SKM-1 (cell line): ENCODE results near the gene TPO.
"Not testable (repeated sequence)": the region's sequence is repeated elsewhere in the genome, so short reads cannot be mapped to it uniquely, and the experiment has no call there.

ENCODE experiments used
- DNase-seq: peaks from one replicate; lab custom pipeline; 2025; ENCODE audit not compliant: unreplicated experiment; lab: John Stamatoyannopoulos, UW

TPO gene

GRCh38 chr2:1577846-1578245 is 164.6 kb downstream of the TPO start:
- no peak for DNase-seq

DNA sequence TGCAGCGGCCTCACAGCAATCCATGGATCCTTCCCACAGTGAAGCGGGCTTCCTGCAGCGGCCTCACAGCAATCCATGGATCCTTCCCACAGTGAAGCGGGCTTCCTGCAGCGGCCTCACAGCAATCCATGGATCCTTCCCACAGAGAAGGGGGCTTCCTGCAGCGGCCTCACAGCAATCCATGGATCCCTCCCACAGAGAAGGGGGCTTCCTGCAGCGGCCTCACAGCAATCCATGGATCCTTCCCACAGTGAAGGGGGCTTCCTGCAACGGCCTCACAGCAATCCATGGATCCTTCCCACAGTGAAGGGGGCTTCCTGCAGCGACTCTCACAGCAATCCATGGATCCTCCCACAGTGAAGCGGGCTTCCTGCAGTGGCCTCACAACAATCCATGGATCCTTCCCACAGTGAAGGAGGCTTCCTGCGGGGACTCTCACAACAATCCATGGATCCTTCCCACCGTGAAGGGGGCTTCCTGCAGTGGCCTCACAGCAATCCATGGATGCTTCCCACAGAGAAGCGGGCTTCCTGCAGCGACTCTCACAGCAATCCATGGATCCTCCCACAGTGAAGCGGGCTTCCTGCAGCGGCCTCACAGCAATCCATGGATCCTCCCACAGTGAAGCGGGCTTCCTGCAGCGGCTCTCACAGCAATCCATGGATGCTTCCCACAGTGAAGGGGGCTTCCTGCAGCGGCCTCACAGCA is 168.1 kb downstream of the TPO start:
- DNase-seq, result not testable (repeated sequence)

DNA sequence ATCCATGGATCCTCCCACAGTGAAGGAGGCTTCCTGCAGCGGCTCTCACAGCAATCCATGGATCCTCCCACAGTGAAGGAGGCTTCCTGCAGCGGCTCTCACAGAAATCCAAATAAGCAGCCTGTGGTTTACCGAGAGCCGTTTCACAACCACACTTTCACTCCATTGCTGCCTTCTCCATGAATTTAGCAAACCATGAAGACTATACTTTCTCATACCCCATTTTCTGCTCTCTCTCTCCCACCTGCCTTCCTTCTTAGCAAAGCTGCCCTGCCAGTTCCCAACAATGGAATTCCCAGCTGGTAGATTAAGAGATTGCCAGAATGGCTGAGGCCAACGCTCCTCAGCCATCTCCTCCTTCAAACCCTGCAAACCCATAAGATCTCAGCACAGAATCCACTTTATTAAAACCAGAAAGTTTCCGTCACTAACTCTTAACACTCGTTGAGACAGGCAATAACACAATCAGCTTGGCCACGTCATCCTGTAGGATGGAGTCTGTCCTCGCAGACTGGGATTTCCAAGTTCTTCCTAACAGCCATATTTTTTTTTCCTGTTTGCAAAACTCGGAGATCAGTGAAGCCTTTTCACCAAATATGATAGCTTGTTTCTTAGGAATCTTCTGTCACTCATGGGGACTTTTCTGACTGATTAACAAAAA is 168.8 kb downstream of the TPO start:
- no peak for DNase-seq

DNA sequence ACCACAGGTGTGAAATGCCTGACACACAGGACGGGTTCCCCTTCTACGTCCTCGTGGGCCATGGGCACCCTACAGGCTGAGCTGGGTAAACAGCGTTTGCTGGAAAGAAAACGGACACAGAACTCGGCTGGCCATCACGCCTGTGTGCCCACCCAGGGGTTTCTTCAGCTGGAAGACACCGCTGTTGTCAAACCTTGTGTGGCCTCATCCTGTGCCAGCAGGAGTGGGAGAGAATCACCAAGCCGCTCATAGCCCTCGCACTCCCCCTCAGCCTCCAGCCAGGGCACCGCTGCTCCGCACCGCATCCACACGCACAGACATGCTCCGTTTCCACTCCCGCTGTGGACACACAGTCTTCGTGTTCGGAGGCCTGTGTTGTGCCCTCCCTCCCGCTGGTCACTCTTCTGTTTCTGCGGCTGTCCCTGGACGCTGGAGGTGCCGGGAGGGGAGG is 169.7 kb downstream of the TPO start:
- DNase-seq, result no peak

- DNase-seq, result no peak
Observed at GRCh38 chr2:1584051-1584531, 170.8 kb downstream of the TPO start.

- DNase-seq, result no peak
Observed at GRCh38 chr2:1584691-1585485, 171.6 kb downstream of the TPO start.

GRCh38 chr2:1585635-1586034 is 172.4 kb downstream of the TPO start:
- DNase-seq, result no peak

- no peak for DNase-seq
Observed at GRCh38 chr2:1586251-1586922, 173.1 kb downstream of the TPO start.

DNA sequence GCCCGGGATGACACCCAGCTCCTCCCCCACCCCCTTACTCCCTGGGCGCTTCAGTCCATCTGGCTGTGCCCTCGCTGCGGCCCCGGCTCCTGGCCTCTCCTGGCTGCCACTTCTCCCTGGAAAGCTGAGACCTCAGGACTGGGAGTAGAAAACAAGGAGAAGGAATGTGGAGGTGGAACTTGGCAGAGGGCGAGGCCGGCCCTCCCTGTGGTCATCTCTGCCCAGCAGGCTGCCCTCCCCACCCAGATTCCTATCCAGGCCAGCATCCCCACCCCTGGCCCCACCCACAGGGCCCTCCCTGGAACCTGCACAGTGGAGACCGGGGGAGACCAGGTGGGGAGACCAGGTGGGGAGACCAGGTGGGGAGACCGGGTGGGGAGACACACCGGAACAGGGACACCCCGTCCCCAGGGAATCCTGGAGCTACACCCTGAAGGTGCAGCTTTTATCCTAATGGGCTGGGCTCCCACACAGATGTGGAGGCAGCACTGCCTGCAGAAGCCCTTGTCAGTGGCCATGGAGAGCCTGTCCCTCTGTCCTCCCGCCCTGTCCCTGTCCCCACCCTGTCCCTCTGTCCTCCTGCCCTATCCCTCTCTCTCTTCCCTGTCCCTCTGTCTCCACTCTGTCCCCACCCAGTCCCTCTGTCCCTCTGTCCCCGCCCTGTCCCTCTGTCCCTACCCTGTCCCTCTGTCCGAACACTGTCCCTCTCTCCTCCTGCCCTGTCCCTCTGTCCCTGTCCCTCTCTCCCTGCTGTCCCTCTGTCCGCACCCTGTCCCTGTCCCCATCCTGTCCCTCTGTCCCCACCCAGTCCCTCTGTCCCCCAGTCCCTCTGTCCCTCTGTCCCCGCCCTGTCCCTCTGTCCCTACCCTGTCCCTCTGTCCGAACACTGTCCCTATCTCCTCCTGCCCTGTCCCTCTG is 173.9 kb downstream of the TPO start:
- DNase-seq, result no peak

DNA sequence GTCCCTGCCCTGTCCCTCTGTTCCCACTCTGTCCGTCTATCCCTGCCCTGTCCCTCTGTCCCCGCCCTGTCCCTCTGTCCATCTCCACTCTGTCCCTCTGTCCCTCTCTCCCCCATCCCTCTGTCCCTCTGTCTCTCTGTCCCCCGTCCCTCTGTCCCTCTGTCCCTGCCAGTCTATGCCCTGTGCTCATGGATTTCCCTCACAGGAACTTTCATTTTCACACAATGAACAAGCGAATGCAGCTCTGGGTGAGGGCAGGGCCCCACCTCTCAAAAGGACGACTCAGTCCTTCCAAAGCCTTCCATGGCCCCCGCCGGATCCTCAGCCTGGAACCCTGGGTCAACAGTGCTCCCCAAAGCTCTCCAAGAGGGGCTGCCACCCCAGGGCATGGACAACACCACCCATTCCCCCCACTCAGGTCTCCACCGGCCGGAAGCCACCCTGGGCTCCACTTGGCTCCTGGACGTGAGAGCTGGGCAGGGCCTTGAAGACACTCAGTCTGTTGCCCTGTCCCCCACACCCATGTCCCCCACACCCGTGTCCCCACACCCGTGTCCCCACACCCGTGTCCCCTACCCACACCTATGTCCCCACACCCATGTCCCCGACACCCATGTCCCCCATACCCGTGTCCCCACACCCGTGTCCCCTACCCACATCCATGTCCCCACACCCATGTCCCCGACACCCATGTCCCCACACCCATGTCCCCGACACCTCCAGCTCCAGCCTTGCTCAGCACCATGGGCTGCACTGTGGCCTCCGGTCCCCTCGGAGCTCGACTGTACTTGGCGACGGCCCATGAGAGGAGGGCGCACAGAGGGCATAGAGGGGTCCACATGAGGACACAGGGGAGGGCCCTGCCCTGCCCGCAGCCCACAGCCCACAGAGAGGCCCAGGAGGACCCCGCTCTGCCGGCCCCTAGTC is 175.1 kb downstream of the TPO start:
- DNase-seq, result no peak

GRCh38 chr2:1588978-1589621 is 175.8 kb downstream of the TPO start:
- no peak for DNase-seq

DNA sequence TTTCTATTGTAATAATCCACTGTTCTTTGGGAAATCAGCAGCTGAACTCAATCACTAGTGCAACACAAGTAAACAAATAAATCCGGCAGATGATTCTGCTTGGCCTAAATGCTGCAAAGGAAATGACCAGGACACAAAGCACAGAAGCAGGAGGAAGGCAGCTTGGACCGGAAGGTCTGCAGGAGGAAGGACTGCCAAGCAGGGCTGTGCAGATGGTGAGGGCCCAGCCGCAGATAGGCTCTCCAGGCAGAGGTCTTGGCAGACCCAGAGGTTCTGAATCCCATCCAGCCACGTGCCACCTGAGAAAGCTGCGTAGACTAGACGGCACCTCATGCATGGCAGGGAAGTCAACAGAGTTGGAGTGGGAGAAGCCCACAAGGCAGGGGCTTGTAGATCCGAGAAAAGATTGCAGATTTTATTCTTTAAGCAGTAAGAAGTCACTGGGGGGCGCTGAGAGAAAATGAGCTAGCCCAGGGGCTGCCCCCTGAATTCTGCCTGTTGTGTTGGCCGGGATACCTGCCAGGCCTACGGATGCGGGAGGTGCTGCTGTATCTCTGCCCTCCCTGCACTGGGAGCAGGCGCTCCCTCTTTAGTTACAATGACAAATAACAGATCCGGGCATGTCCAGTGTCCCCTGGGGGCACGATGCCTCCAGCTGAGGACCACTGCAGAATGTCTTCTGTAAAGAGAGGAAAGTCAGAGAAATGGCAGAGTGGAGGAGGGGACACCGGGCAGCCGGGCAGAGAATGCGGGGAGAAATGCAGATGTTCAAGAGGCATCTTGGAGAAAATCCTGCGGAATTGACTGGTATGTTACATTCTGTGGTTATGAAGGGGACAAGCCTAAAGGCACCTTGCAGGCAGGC is 177.6 kb downstream of the TPO start:
- DNase-seq, result no peak

- DNase-seq, result no peak
Observed at GRCh38 chr2:1591461-1591770, 178.2 kb downstream of the TPO start.
